Ecto neural progenitor cell (in vitro differentiated cells): ENCODE measurements around the gene CD86.

Experiments used
- DNase-seq: peaks from one replicate; pipeline ENCODE4 v3.0.0-alpha.2; 2018; ENCODE audit warnings: low spot score

Gene CD86

DNA sequence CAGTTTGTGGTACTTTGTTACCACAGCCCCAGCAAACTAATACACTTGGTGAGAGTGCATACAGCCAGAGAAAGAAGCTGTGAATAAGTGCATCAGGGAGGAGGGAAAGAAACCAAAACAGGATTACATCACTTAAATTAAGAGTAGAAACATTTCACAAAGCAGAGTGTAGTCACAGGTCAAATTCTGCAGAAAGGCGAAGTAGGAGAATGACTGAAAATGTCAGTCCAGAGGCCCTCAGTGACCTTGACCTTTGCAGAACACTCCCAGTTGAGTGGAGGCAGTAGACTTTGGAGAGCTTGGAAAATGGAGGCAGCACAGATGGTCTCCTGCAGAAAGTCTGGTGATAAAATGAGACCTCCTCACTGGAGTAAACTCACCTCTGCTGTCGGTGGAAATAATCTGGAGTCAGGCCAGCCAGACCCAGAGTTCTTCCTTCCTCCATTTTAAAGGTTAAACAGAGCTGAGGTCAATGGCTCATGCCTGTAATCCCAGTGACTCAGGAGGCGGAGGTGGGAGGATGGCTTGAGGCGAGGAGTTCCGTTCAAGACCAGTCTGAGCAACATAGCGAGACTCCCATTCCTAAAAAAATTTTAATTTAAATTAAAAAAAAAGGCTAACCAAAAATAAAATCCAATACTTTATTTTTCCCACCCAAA is 5.0 kb downstream of the CD86 start:
- DNase-seq: no peak

DNA sequence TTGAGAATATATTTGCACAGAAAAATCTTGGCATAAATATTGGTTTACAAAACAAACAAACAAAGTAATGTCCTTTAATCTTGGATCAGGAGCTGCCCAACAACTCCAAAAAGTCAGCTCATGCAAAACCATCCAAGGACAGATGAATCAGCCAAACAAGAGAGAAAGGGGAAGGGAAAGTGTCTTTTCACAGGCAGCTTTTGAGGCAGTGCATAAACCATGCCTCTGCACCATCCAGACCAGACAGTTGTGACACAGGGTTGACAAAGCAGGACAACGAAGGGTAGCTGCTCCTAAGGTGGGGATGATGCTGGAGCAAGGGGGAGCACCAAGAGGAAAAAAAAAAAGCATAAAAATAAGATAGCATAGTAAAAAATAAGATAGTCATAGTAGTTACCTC is 8.7 kb downstream of the CD86 start:
- DNase-seq: no peak

DNA sequence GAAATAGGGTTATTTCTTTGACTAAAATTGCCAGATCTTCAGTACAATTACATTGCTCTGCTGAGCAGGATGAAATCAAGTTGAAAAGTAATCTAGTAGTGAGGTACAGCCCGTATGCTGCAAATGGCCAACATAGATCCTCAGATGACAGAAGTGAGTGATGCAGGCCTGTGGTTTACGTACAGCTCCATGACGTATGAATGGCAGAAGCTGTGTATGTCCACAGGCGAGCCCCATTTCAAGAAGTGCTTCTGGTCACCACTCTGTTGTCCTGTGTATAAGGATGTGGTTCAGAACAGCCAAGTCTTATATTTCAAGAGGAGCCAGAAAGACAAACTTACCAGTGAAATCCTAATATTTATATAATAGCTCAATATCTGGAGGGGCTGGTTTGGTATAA is 9.2 kb downstream of the CD86 start:
- no peak for DNase-seq

DNA sequence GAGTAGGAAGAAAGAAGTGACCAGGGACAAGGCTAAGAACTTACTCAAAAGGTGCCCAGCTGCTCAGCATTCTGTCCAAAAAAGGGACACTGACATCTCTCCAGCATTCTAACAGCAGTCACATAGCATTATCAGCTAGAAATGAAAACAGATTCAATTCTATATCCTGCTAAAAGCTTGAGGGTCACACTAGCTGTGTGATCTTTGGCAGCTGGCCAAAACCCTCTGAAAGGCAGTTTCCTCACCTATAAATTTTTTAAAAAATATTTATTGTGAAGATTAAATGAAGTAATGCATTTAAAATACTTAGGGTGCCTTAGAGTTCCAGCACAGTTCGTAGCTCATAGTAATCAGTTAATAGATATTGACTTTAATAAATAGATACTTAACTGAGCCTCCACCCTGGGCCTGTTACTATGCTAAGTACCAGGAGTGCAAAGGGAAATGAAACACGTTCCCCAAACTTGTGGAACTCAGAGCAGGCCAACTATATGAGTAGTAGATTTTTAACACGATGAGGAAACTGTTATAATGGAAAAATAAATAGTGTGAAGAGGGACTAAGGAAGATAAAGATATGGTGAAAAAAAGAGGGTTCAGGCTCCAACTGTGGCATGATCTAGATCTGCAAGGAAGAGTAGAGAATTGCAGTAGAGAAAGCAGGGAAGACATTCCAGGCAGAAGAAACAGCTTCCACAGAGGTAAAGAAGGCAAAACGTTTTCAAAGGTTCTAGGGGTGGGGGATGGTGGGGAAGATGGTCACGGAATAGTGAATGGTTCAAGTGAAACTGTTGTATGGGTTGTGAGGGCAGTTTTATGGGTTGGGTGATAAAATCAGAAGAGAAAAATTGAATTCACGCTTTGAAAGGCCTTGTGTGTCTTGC is 11.4 kb downstream of the CD86 start:
- DNase-seq: no peak

DNA sequence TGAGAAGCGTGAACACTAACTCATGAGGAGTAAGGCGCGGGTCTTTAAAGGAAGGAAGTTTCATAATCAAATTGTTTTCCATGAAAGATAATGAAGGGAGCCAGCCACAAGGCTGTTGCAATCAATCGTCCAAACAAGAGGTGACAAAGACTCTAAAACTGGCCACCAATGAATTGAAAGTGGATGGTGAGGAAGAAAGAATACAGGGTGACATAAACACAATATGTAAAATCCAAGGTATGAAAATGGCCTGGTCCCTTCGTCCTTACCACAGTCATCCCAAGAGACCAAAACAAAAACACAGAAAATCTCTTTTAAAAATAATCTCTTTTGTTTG is 12.0 kb downstream of the CD86 start:
- no peak for DNase-seq

DNA sequence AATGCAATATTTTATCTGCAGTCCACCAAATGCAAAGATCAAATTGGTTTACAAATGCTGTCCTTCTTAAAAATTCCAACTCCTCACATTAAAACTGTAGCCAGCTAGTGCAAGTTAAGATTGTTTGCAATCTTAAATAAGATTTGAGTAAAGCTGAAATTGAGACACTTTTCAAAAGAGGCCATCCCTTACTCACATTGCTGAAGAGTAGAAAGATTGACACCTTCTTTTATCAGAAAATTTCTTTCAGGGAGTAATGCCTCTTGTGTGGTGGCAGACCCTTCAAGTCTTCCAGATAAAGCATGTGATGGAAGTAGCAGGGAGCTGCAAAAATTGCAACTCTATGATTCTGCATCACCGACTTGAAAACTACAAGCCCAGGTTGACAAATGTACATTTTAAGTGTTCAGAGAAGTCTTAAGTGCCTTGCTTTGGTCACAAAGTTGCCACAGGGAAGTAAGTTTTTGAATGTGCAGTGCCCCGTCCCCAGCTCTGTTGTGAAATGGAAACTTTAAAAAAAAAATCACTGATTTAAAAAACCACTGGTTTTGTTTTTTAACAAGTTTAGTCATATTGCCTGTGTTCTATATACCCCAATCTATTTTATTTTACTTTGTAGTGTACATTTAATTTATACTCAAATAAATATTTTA is 12.6 kb downstream of the CD86 start:
- DNase-seq: no peak

DNA sequence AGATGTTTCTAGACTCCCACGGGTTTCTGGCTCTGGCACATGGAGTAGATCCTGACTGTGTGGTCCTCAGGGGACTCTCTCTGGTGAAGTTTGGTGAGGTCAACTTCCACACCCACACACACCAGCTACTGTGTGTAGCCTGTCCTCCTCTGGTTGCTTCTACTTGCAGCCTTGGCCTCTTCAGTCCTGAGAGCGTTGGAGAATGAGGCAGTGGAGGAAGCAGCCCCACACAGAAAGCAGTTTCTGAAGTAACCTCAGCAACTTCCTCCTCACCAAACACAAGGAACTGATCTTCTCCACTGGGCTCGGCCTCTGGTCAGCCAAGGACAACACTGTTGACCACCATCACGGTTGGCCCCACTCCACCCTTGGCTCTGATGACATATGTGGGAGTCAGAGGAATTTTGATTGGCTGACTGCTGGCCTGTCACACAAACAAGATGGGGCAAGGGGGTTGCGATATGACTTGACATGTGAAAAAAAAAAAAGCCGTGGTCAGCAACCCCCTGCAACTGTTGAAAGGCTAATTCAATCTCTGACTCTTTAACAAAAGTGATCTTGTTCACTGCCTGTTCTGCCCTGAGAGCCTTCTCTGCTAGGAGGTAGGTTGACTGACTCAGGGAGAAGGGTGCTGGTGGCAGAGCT is 19.6 kb downstream of the CD86 start:
- DNase-seq: no peak

DNA sequence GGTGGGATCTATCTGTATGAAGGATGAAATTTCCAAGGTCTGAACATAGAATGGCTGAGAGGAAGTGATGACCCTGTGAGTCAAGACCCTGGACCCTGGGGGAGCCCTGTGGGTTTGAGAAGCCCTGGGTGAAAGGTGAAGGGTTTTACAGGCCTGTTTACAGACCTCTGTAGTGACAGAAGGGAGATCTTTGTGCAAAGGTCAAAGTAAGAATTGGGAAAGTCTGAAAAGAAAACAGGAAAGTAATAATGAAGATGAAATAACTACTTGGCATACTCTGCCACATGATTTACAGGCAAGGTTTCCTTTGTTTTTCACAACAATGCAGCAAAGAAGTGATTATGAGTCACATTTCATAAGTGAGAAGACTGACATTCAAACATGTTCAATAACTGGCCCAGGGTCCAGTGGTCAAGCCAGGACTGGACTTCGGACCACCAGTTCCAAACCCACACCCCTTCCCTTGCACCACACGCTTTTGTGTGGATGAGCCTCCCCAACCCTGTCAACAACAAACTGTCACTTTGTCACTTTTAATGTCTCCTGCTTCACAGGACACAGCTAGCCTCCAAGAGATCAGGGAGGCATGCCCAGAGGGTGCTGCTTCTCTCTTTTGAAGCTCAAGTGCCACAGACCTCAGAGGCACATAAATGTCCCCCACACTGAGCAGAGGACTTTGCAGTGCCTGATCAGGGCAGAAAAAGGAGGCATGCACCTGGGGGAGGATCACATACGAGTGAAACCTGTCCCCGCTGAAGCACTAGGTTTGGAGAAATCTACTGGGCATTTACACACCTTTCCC is 21.5 kb downstream of the CD86 start:
- DNase-seq: no peak

DNA sequence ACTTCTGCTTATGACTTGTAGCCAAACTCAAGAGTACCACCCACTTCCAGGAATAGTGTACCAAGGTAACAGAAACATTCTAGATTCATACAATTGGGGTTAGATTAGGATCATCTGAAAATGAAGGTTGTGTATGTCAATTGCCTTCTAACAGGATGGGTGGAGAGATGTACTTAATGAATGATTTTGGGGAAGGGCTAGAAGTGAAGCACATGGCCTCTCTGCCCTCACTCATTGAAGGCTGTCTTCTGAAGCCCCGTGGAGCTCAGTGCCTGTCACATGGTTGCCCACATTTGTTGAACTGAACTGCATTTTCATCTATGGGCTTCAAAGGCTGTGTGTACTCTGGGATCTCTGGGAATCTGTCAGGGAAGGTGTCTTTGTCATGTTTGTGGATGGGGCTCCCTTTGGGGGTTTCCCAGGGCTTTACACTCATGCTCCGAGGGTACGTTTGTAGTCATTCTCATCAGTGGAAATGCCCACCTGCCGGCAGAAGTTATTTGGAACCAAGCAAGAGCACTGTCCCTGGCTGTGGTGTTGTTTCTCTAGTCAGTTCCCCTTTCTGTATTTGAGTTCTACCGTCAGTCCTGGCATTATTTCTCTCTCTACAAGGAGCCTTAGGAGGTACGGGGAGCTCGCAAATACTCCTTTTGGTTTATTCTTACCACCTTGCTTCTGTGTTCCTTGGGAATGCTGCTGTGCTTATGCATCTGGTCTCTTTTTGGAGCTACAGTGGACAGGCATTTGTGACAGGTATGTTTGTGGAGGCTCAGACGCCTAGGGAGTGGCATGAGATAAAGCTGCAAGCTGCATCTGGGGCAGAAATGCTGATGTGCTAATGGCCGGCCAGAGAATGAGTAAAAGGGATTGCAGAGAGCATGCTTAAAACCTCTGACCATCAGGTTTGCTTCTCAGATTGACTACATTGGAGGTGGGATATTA is 22.4 kb downstream of the CD86 start:
- no peak for DNase-seq

DNA sequence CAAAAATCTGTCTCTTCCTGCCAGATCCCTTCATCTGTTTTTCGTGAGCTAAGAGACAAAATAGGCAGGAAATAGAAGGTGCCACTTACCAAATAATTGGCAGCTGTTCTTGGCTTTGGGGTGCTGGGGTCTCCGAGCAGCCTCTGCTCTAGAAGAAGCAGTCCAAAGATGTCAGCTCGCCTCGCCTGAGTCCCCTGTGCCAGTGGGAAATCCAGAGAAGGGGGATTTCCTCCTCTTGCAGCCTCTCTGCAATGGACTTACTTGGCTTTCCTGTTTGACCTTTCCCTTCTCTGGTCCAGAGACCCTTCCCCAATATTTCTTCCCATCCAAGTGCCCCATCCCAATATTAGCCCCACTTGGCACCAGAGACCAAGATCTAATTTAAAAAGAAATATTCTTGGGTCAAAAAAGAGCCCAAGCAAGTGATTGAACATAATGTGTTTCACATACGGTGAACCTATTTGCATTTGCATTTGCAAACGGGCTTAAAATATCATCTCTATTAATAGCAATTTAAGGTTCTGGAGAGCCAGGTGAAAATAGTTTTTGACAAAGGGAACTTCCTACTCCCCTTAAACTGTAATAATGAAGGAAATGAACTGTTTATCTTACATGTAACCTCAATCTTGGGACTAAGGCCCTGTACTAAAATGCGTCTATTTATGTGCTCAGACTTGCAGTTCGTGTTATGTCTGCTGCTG is 23.2 kb downstream of the CD86 start:
- DNase-seq: no peak

DNA sequence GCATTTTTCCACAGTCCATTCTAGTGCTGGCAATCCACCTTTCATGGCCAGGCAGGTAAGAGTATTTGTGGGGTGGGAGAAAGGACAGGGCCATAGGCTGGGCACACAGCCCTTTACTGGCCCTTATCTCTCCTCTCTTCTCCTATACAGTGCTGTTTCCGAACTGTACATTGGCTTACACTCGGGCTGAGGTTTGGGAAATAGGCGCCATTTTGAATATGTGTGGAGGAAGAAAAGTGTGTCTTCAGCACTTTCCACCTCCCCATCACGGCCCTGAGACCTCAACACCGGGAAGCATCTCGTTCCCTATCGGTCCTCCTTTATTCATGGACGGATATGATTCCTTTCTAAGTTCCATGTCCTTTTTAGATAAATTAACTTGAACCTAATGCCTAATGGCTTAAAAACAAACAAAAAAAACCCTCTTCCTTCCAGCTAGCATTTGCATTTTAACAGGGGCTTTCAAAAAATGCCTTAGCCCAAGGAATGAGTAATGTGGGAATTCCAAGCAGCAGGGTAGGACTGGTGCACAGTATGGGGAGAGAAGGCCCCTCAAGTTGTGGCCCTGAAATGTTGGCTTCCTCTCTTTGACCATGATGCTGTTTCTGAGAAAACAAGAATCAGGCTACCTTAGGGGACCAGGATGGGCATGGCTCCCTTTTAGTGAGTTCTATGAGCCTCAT is 24.5 kb downstream of the CD86 start:
- no peak for DNase-seq

DNA sequence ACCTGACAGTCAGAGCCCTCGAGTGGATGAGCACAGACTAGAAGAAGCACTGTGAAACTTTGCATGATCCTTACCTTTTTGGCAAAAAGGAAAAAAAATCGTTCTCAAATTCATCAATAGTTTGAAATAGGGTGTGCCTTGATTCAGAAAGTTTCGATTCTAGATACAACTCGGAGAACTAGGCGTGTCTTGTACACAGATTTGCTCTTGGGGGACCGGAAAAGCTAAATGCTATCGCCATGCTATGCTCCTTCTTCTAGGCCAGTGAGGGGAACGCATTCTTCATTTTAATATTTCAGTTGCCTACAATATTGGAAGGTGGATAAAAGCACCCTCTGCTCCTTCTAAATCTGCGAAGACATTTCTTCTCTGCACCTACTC is 25.0 kb downstream of the CD86 start:
- no peak for DNase-seq

DNA sequence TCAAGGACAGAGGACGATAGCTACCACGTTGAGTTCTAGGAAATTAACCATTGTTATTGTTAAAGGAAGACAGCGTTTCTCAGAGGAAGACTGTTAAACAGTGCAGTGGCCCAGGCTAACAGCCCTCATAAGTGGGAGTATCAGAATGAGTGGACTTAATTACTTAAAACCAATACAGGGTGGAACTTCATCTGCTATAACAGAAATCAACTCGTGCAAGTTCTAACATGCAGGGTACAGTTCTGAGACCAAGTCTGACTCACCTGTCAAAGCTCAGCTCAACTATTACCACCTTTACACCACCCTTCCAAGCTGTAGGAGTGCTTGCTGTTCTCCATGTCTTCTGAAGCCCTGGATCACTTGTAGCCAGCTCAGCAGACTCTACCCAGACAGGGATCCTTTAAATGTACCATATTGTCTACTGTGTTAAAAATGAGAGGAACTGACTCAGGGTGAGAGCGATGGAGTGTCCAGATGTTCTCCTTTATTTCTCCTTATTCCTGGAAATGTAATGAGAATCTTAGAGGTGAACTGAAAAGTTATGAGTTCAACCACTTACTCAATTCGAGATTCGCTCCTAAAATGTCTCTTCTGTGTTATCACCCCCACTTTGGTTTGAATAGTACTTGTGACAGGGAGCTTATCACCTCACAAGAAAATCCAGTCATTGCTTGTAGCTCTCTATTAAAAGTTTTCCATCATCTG is 26.5 kb downstream of the CD86 start:
- DNase-seq: no peak

DNA sequence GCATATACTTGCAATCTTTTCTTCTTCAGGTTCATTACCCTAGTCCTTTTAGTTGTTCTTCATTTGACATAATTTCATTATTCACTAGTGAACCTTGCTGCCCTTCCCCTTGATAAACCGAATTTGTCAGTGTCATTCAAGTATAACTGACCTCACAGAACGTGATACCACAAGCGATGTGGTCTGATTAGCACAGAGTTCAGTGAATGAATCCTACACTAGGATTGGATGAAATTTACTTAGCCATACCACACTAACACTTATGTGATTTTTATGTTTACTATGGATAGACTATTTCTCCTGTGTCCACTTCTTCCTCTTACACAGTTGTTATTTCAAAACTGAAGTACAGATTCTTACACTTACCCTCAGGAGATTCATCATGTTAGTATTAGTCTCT is 27.2 kb downstream of the CD86 start:
- no peak for DNase-seq

DNA sequence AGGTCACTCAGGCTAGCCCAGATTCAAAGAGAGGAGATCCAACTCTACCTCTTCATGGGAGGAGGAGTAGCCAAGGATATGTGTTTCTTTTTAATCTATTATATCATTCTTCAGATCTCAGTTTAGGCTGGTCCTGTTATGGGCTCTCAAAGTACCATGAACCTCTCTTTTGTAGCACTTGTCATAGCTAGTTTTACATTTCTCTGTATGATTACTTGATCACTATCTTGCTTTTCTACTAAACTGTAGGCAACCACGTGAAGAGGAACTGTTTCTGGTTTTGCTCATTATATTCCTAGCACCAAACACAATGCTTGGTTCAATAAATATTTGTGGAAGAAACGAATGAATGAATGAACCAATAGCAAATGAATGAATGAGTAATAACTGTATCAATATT is 29.6 kb downstream of the CD86 start:
- no peak for DNase-seq

DNA sequence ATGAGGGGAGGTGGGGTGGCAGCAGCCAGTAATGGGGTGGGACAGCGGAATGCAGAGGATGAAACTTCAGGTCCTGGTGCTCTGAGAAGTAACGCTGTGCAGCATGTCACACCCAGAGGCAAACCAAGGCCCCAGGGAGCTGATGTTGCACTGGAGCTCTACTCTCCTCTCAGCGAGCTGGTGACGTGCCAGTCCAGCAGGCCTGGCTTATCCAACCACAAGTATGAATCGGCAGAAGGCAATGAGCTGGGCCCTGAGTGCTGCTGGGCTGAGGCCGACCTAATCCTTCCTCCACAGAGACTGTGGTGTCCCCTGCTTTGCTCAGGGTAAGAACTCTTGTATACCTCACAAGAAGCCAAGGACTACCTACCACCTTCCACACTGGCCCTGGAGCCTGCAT is 30.5 kb downstream of the CD86 start:
- DNase-seq: no peak

DNA sequence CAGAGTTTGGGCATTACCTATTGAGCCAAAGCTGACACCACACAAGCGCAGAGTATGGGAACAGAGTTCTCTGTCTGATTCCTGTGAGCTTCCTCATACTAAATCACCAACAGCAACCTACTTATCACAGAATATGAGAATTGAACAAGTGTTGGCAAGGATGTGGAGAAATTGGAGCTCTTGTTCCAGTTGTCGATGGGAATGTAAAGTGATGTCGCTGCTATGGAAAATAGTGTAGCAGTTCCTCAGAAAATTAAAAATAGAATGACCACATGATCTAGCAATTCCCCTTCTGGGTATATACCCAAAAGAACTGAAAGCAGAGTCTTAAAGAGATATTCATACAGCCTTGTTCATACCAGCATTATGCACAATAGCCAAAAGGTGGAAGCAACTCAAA is 33.4 kb downstream of the CD86 start:
- DNase-seq: no peak

DNA sequence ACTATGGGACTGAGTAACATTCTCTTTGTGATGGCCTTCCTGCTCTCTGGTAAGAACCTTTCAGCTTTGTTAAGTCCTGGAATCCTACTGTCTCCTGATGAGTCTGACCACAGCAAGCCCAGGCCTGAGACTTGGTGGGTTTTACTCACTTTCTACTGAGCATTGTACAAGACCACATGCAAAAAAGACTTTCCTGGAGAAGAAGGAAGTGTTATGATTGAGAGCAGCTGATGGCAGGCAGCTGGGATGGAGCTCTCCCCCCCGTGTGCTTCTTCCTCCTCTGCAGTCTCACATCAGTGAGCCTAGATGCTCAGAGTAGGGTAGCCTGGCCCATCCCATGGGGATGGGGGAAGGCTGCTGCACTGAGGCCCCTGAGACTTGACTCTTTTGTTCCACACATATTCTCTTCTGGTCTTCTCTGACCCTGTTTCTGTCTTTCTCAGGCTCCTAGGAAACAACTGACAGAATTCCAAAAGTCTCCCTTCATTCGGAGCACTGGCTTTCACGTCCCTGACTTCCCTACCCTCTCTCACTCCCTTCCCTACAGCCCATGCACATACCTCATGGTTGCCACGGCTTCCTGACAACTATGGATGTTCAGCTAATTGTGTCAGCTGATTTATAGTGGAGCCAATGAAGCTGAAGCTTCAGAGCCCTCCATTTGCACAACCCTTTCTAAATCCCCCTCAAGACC is 36.6 kb downstream of the CD86 start:
- DNase-seq: no peak
